SH-SY5Y (cell line): ENCODE data around the gene GAN.

ENCODE experiments used
- GATA2 ChIP-seq: IDR thresholded peaks from 2 replicates; pipeline ENCODE4 v1.6.1; 2011; ENCODE audit warnings: mild to moderate bottlenecking, low read depth, low read length
- GATA3 ChIP-seq: IDR thresholded peaks from 2 replicates; pipeline ENCODE4 v1.6.1; 2011; ENCODE audit warnings: low read depth, mild to moderate bottlenecking, low read length, moderate library complexity

GRCh38 chr16:81394416-81394815 is 79.7 kb downstream of the GAN start:
- TF ChIP-seq GATA2 (no peak), GATA3 (no peak)
